Astrocyte (in vitro differentiated cells and primary cell): ENCODE data around the gene TRPM2. TPM values are rescaled to one million over a fixed set of nuclear protein-coding genes. Genes with fewer than 3 reads are reported as not detected.

Experiments used
- DNase-seq: peaks from one replicate; pipeline ENCODE4 v3.0.0-alpha.2; 2010; ENCODE audit warnings: low read depth
- FAIRE-seq: peaks from 2 replicates; lab custom pipeline; 2011; peaks lifted over from hg19 to GRCh38; lab: Jason Lieb, UNC
- H2AFZ ChIP-seq: 2 replicates; pipeline ENCODE4 v1.6.0; 2012; ENCODE audit warnings: low read depth, low read length, inconsistent platforms
- H3K27ac ChIP-seq: 2 replicates; pipeline ENCODE4 v1.5.1; 2011; ENCODE audit warnings: low read depth, low read length, inconsistent platforms
- H3K27me3 ChIP-seq: 2 replicates; pipeline ENCODE4 v1.6.0; 2011; ENCODE audit warnings: low read length, inconsistent platforms; ENCODE audit not compliant: insufficient read depth
- H3K36me3 ChIP-seq: 2 replicates; pipeline ENCODE4 v1.5.1; 2011; ENCODE audit warnings: low read length, inconsistent platforms; ENCODE audit not compliant: insufficient read depth
- H3K4me1 ChIP-seq: 2 replicates; pipeline ENCODE4 v1.5.1; 2011; ENCODE audit warnings: low read length, inconsistent platforms; ENCODE audit not compliant: insufficient read depth
- H3K4me2 ChIP-seq: 2 replicates; pipeline ENCODE4 v1.6.0; 2012; ENCODE audit warnings: low read length, inconsistent platforms
- H3K4me3 ChIP-seq: 2 replicates; pipeline ENCODE4 v1.5.1; 2011; ENCODE audit warnings: low read depth, mild to moderate bottlenecking, low read length, inconsistent platforms; ENCODE audit not compliant: insufficient read depth
- H3K79me2 ChIP-seq: 2 replicates; pipeline ENCODE4 v1.6.0; 2012; ENCODE audit warnings: mild to moderate bottlenecking, low read length, inconsistent platforms; ENCODE audit not compliant: insufficient read depth
- H3K9ac ChIP-seq: 2 replicates; pipeline ENCODE4 v1.6.0; 2012; ENCODE audit warnings: mild to moderate bottlenecking, low read length, inconsistent platforms
- H3K9me3 ChIP-seq: 2 replicates; pipeline ENCODE4 v1.5.1; 2012; ENCODE audit warnings: low read depth, mild to moderate bottlenecking, low read length, inconsistent platforms; ENCODE audit not compliant: insufficient read depth
- H4K20me1 ChIP-seq: 2 replicates; pipeline ENCODE4 v1.6.0; 2012; ENCODE audit warnings: low read length, inconsistent platforms; ENCODE audit not compliant: insufficient read depth
- H3K27ac Mint-ChIP-seq: one replicate; pipeline ENCODE4 v1.8.0; 2021; ENCODE audit warnings: mild to moderate bottlenecking, mixed read lengths; ENCODE audit not compliant: unreplicated experiment
- H3K27me3 Mint-ChIP-seq: one replicate; pipeline ENCODE4 v1.8.0; 2021; ENCODE audit warnings: low read depth, mixed read lengths; ENCODE audit not compliant: unreplicated experiment
- H3K36me3 Mint-ChIP-seq: one replicate; pipeline ENCODE4 v1.8.0; 2021; ENCODE audit warnings: low read depth, mixed read lengths; ENCODE audit not compliant: unreplicated experiment
- H3K4me1 Mint-ChIP-seq: one replicate; pipeline ENCODE4 v1.8.0; 2021; ENCODE audit warnings: low read depth, mixed read lengths; ENCODE audit not compliant: unreplicated experiment
- H3K4me3 Mint-ChIP-seq: one replicate; pipeline ENCODE4 v1.8.0; 2021; ENCODE audit warnings: mild to moderate bottlenecking, moderate library complexity, mixed read lengths; ENCODE audit not compliant: unreplicated experiment
- H3K9me3 Mint-ChIP-seq: one replicate; pipeline ENCODE4 v1.8.0; 2021; ENCODE audit warnings: mild to moderate bottlenecking, mixed read lengths; ENCODE audit not compliant: unreplicated experiment
- CTCF ChIP-seq: IDR thresholded peaks from 2 replicates; pipeline ENCODE4 v1.5.1; 2011; ENCODE audit warnings: low read depth, mild to moderate bottlenecking, inconsistent platforms, low read length, moderate library complexity; ENCODE audit not compliant: insufficient read depth
- EZH2 ChIP-seq: IDR thresholded peaks from 2 replicates; pipeline ENCODE4 v1.6.1; 2012; ENCODE audit warnings: mild to moderate bottlenecking, low read length, inconsistent platforms; ENCODE audit not compliant: insufficient read depth
- total RNA-seq: library from RNA; stranded (reverse); gene quantifications from 2 replicates; pipeline ENCODE4 v1.2.1, GENCODE V29; 2021

TRPM2 gene
- total RNA-seq, 1 donor from 2014 or later = 0.79 TPM

GRCh38 chr21:44483288-44484237 lies 130.1 kb downstream of the TRPM2 start:
- FAIRE-seq = no peak

DNA sequence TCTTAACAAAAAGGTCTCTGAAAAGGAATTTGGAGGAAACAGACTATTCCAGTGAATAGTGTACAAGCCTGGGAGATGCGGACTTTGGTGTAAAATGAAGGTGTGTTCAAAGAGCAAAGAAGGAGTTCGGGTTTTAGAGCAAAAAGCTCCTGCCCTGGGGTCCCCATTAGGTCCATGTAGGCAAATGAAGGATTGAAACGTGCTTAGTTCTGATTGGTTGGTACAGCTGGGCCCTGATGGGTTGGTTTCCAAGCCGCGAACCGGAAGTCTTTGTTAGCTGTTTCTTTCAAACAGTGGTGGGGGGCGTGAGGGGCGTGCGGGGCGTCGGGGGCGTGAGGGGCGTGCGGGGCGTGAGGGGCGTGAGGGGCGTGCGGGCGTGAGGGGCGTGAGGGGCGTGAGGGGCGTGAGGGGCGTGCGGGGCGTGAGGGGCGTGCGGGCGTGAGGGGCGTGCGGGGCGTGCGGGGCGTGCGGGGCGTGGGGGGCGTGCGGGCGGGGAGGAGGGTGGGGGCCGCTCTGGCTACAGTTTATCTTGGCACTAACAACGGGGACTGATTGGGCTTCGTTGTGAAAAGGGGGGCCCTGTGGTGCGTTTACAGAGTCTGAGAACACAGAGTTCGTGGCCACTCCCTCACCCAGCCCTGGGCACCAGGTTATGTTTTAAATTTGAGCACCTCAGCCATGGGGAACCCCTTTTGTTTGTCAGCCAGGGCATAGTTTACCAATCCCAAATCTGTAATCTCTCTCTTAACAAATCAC lies 131.3 kb downstream of the TRPM2 start:
- no peaks in the 10 kb centered on the region for H3K27me3 ChIP-seq
- Mint-ChIP-seq H3K4me1 (no peaks in the 10 kb centered on the region), H3K4me3 (no peak overlapping the region), H3K27ac (no peak overlapping the region), H3K27me3 (peaks cover 27% of the 10 kb centered on the region), H3K9me3 (peaks cover 7% of the 10 kb centered on the region), H3K36me3 (peaks cover 3% of the 10 kb centered on the region)
- H3K9ac ChIP-seq = no peak overlapping the region
- DNase-seq (no peak), FAIRE-seq (no peak)
- no peaks in the 10 kb centered on the region for H3K4me1 ChIP-seq
- H3K4me3 ChIP-seq = no peak overlapping the region
- no peak overlapping the region for H3K4me2 ChIP-seq
- H3K9me3 ChIP-seq = no peaks in the 10 kb centered on the region
- H3K79me2 ChIP-seq = no peaks in the 10 kb centered on the region
- H3K27ac ChIP-seq = no peak overlapping the region
- no peaks in the 10 kb centered on the region for H4K20me1 ChIP-seq
- no peak overlapping the region for H2AFZ ChIP-seq
- no peaks in the 10 kb centered on the region for H3K36me3 ChIP-seq
- TF ChIP-seq EZH2 = no peak
- no peak for TF ChIP-seq CTCF

More at GRCh38 chr21:44483288-44484237, 130.1 kb downstream of the TRPM2 start:
- no peaks in the 10 kb centered on the region for H3K36me3 ChIP-seq
- no peaks in the 10 kb centered on the region for H3K27me3 ChIP-seq
- peaks cover 23% of the 10 kb centered on the region for H3K27me3 Mint-ChIP-seq
- H3K36me3 Mint-ChIP-seq = no peaks in the 10 kb centered on the region
- H3K4me1 ChIP-seq = no peaks in the 10 kb centered on the region
- H2AFZ ChIP-seq = no peak overlapping the region
- no peak overlapping the region for H3K4me3 ChIP-seq
- no peak overlapping the region for H3K4me3 Mint-ChIP-seq
- no peak overlapping the region for H3K4me2 ChIP-seq
- H3K4me1 Mint-ChIP-seq = no peaks in the 10 kb centered on the region
- H3K27ac ChIP-seq = no peak overlapping the region
- DNase-seq = no peak
- no peaks in the 10 kb centered on the region for H3K9me3 ChIP-seq
- peaks cover 4% of the 10 kb centered on the region for H3K9me3 Mint-ChIP-seq
- no peaks in the 10 kb centered on the region for H3K79me2 ChIP-seq
- no peak for TF ChIP-seq CTCF
- TF ChIP-seq EZH2 = no peak
- no peak overlapping the region for H3K27ac Mint-ChIP-seq
- H3K9ac ChIP-seq = no peak overlapping the region
- H4K20me1 ChIP-seq = no peaks in the 10 kb centered on the region
